Activated CD4-positive, alpha-beta T cell treated with anti-CD3 and anti-CD28 coated beads, Interleukin-2, Interleukin-4, amounts not matched to agents 100 ng/mL and 50 ng/mL, durations not matched to agents 16 hours and 8 hours (primary cell): ENCODE data around the gene NEDD8.
"Not testable (repeated sequence)": the region's sequence is repeated elsewhere in the genome, so short reads cannot be mapped to it uniquely, and the experiment has no call there.

Source experiments
- DNase-seq: peaks from one replicate; pipeline ENCODE4 v3.0.0-alpha.2; 2020; ENCODE audit warnings: low spot score

The NEDD8 gene

GRCh38 chr14:24247422-24247821 is 15.3 kb upstream of the NEDD8 start:
- DNase-seq = peak; percentile 44

DNA sequence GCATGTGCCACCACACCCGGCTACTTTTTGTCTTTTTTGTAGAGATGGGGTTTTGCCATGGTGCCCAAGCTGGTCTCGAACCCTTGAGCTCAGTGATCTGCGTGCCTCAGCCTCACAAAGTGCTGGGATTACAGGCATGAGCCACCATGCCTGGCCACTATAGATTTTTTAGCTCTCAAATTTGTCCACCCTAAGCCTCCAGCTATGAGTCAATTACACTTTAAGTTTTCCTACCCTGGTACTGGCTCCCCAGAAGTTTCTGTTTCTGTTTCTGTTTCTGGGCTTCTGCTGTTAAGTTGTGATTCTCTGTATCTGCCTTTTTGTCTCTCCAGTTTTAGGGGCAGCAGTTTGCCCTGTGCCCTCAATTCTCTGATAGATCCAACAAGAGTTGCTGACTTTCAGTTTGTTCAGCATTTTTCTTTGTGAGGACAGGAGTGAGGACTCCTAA is 14.6 kb upstream of the NEDD8 start:
- peak; percentile 84 for DNase-seq

DNA sequence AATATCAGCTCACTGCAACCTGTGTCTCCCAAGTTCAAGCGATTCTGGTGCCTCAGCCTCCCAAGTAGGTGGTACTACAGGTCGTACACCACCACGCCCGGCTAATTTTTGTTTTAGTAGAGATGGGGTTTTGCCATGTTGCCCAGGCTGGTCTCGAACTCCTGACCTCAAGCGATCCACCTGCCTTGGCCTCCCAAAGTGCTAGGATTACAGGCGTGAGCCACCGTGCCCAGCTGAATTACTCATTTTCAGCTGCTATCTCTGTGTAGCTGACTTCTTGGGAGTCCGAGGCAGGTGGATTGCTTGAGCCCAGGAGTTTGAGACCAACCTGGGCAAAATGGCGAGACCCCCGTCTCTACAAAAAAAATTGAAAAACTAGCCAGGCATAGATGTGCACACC is 13.2 kb upstream of the NEDD8 start:
- not testable (repeated sequence) for DNase-seq

DNA sequence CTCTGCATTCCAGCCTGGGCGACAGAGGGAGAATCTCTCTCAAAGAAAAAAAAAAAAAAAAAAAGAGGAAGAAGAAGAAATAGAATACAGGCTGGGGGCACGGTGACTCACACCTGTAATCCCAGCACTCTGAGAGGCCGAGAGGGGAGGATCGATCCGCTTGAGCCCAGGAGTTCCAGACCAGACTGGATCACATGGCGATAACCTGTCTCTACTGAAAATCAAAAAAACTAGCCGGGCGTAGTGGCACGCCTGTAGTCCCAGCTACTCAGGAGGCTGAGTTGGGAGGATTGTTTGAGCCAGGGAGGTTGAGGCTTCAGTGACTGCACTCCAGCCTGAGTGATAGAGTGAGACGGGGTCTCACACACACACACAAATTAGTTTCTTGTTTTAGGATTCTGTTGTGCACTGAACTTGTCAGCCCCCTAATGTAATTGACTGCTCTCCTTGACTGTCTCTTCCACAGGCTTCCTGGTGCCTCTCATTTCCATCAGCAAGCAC is 11.2 kb upstream of the NEDD8 start:
- DNase-seq = no peak

- peak; percentile 93 for DNase-seq
Measured at GRCh38 chr14:24241829-24242443, 9.8 kb upstream of the NEDD8 start.

GRCh38 chr14:24240110-24240918 is 8.1 kb upstream of the NEDD8 start:
- DNase-seq = no peak

DNA sequence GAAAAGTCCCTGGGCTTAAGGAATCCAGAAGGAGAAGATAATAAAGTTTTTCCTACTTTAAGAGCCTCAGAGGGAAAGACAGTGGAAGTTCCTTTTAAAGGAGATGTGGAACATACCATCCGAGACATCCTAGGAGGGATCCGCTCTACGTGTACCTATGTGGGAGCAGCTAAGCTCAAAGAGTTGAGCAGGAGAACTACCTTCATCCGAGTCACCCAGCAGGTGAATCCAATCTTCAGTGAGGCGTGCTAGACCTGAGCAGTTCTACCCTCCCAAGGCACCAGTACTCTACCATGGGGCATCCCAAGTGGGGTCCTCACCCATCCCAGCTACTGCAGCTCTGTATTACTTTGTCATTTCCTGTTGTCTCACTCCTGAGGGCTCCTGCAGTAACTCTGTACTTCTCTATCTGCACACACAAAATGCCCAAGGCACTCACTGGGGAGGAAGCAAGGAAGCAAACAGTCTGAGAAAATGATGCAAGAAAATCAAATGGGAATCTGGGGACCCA is 6.4 kb upstream of the NEDD8 start:
- DNase-seq = no peak

DNA sequence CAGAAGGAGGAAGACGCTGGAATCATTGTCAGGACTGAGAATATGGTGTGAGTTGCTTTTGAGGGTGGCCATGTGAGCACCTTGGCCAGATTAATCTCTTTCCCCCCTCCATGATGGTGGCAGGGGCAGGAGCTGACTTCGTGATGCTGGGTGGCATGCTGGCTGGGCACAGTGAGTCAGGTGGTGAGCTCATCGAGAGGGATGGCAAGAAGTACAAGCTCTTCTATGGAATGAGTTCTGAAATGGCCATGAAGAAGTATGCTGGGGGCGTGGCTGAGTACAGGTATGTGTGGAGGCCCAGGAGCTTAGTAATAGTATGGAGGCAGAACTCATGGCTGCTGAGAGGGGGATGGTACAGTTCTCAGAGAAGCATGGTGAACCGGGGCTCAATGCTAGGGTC is 6.0 kb upstream of the NEDD8 start:
- no peak for DNase-seq

DNA sequence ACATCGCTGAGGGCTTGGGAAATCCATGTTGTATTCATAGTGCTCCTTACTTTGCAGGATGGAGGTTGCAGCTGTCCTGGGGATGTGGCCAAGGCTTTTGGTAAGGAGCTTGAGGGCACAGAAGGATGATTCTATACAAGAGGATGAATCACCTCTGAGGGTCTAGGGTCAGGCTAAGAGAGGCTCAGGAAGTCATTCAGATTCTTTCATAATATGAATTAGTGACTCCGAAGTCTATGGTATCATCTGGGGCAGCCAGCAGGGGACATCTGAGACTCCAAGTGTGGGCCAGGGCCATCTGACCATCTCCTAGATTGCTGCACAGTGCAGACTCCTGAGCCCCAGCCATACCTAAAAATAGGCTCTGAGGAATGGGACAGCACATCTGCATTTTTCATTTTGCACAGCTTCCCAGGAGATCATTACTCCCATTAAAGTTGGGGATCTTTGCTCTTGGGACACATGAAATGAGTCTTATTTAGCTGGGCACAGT is 5.3 kb upstream of the NEDD8 start:
- DNase-seq = no peak

DNA sequence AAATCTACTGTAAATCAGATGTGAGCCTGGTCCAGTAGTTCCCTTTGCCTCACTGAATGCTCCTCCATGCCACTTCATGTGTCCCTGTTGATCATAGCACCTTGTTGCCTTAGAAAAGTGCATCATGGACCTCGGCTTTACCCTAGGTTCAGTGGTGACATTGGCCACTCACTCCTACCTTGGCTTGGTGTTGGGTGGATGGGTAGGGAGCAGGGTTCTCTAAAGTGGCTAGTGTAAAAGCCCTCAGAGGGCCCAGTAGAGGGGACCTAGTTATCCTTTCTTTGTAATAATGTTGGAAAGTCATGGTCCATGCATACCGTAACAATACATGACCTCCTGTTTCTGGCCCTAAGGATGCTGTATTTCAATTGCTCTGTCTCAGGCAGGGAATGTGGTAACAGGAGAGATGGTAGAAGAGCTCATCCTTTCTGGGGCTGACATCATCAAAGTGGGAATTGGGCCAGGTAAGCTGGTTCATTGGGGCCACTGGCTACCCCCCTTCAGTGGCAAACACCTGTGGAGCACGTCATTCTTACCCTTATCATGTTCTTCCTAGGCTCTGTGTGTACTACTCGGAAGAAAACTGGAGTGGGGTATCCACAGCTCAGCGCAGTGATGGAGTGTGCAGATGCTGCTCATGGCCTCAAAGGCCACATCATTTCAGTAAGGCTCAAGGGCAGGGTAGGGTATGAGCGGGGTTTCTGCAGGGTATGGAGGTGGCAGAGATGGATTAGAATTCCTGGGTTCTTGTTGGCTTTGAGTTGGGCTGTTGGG is 4.7 kb upstream of the NEDD8 start:
- no peak for DNase-seq

DNA sequence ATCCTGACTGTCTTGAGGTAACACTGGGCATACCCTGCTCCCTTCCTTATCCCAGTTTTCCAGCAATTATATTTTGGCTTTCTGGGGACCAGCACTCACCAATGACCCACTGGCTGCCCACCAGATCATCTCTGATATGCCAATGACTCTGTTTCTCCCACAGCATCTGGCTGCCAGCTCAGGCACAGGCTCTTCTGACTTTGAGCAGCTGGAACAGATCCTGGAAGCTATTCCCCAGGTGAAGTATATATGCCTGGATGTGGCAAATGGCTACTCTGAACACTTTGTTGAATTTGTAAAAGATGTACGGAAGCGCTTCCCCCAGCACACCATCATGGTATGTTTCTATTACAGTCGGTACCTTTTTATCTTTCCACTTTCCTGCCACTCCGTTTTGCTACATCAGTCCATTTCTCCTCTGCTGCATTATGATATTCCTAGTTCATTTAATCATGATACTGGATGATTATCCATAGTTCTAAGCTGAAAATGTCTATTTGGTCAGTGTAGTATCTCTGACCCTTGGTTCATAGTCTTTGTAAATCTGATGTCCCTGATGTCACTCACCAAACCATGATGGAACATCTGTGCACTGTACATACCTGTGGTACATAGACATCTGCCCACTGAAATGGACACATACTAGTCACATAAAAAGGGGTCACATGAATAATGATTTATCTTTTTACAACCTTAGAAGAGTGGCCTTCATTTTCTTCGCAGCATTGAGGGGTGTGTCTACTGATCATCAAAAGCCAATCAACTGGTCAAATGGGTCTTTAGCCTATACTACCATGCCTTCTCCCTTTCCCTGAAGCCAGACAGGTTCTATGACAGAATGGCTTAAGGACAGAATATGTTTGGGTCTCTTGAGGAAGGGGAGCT is 3.9 kb upstream of the NEDD8 start:
- DNase-seq = no peak

DNA sequence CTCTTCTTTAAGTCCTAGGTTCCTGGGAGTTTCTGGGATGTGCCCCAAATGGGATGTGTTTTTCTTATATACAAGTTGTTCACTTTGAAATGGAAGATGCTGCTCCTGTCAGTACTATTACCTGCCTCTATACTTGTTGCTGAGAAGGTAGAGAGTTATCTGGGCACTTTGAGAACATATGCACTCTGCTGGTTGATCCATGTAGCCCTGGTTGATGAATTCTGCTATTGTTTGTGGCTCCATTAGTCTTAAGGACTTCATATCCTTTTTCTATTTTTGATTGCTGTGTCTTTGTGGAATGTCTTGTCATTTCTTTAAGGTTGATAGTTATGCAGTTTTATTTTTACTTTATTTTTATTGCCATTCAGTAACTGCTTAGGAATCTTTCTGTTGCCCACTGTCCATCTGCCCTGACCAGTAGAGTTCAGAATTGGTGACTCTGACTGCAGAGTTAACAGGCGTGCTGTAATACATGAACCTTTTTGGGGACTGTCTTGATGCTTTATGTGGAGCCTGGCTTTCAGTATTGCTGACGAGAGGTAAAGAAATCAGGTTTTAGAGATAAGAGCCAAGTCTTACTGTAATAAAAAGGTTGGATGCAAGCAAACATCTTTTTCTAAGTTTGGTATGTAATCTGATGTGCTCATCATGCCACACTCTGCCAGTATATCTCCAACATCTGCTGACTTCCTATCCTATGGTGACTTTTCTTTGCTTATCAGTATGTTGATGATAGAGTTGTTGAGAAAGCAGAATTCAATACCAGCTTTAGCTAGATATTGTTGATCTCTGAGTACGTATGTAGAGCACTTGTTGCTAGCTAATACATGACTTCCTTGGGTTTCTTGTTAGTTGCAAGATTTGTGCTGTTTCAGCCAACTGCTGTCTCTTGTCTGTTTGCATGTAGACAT is 2.2 kb upstream of the NEDD8 start:
- no peak for DNase-seq

DNA sequence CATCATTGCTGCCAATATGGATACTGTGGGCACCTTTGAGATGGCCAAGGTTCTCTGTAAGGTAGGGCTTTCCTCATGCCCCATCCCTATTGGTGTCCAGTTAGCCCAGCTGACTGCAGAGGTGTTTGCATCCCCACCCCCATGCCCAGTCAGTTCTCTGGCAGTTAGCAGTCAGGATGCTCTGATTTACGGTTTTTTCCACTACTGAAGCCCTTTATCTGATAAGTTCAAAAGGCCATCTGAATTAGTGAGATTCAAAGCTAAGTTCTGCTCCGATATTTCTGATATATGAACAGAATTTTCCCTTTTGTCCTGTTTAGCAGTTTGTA is 1.3 kb upstream of the NEDD8 start:
- peak; percentile 29 for DNase-seq

DNA sequence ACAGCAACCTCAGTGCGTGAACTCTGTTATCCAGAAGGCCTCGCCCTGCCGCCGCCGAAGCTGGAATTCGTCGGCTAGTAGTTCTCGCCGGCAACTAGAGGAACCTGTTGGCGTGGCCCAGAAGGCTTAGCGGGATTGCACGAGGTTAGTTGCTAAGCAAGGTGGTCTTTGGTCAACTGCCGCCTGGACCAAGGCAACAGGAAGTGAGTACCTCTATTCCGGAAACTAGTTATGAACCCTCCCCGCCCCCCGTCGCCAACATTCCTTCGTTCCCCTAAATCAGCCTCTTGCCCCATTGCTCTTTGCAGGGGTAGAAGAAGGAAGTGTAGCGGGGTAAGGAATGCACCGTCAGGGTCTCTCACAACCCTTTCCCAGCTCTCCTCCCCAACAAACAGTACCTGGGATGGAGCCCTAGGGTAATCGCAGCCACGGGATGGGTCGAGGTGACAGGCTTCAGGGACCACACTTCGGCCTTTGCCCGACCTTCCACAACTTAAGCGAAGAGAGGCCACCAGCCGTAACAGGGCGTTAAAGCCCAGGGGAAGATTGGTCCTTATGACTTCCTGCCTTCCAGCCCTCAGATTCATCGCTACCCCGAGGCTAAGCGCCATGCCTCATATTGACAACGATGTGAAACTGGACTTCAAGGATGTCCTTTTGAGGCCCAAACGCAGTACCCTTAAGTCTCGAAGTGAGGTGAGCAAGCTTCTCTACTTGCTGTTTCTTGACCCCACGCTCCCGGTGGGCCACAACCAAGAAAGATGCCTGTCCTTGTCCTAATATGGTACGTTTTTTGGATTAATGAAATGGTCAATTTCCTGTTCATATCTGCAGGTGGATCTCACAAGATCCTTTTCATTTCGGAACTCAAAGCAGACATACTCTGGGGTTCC is 724 bp upstream of the NEDD8 start, which contains the start of gene GMPR2:
Gene GMPR2 (plus strand): TSS at position 285 of the 893 bp plus-strand sequence. CDS start 325 bp downstream, at position 610.
- DNase-seq = peak; percentile 16

DNA sequence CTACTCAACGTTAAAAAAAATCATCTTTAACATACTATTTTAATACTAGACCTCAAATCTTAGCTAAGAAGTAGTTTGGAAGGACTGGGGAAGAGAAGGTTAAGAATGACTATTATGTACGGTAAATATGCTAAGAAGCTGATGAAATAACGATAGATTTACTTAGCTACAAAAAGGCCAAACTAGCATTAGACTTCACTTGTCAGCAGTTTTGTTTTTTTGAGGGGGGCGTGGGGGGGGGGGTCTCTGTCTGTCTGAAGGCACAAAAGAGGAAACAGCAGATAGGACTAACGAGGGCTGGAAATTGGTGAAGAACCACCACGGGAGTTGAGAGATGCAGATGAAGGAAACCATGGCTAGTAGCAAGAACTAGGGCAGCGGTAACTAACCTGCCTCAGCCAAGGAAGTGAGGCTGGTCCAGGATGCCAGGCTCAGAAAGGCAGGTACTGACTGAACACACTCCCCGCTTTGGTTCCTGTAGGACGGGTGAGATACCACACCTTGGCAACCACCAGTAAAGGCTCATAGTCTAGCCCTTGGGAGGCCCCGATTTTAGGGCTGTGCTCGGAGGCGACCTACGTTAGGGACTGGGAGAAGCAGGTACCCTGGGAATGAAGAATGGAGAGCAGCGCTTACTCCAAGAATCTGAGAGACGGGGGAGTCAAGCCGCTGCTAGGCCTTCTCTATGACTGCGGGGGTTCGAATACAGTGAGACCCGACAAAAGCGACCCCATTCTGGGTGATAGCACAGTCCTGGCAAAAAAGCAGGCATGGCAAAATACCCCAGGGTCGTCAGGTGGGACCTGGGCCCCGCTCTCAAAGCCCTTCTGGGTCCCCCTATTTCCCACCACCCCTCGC is 675 bp downstream of the NEDD8 start:
- peak; percentile 36 for DNase-seq

DNA sequence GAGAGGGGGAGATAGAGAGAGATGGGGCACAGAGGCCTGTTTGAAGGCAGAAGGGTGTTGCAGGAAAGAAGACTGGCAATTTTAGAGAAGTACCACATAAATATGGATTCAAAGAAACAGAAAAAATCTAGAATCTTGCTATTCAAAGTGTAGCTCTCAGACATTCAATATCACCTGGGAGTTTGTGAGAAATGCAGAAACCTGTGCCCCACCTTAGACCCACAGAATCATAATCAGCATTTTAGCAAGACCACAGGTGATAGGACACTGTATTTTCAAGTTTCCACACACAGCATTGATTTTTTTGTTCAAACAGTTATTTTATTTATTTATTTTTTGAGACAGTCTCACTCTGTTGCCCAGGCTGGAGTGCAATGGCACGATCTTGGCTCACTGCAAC is 3.3 kb downstream of the NEDD8 start:
- DNase-seq = no peak

GRCh38 chr14:24226473-24226872 is 5.7 kb downstream of the NEDD8 start:
- DNase-seq = no peak

DNA sequence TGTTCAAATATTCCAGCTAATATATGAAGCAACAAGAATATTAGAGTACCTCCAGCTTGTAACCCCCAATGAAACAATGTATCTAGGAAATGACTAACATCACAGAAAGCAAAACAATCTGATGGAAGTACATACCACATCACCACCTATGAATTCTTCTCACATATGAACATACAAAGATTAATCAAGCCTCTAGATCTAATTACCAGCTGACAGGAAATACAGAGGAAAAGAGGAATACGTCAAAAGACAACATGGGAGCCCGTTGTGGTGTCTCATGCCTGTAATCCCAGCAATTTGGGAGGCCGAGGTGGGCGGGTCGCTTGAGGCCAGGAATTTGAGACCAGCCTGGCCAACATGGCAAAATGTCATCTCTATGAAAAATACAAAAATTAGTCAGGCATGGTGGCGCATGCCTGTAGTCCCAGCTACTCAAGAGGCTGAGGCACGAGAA is 7.5 kb downstream of the NEDD8 start:
- no peak for DNase-seq
